Measurements from ENCODE around the gene FXYD4.
"Not testable (repeated sequence)": the region's sequence is repeated elsewhere in the genome, so short reads cannot be mapped to it uniquely, and the experiment has no call there.

The FXYD4 gene

GRCh38 chr10:43391496-43391895, 20.1 kb downstream of the FXYD4 start:
- no peak for TF ChIP-seq CTCF (IDR thresholded peaks at IDR 0.05; ENCODE audit: borderline replicate concordance, insufficient read depth, low read depth, low read length)
- H3K4me3 ChIP-seq (ENCODE audit: low read depth, low read length): no peak overlapping the region

DNA sequence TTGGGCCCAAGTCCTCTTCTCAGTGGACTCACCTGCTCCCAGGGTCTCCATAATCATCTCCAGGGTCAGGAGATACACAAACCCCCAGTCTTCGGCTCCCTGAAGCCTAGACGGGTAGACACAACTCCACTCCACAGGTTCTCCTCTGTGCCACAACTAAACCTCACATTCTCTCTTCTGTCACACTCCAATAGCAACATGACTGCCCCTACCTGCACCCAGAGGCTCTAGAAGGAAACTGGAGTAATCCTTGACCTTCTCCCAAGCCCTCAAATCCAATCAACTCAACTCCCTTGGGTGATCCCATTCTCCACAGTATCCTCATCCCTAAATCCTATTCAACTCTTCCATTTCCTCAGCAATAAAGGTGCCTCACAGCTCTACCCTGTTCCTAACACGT, 21.3 kb downstream of the FXYD4 start:
- TF ChIP-seq CTCF (IDR thresholded peaks at IDR 0.05; ENCODE audit: borderline replicate concordance, insufficient read depth, low read depth, low read length): no peak

DNA sequence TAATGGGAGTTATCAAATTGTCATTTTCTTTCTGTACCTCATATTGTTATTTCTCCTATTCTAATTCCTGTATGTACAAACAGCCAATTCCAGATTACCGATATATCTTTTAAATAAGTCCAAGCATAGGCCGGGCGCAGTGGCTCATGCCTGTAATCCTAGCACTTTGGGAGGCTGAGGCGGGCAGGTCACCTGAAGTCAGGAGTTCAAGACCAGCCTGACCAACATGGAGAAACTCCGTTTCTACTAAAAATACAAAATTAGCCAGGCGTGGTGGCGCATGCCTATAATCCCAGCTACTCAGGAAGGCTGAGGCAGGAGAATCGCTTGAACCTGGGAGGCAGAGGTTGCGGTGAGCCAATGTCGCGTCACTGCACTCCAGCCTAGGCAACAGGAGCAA, 21.8 kb downstream of the FXYD4 start:
- H3K4me3 ChIP-seq (ENCODE audit: low read depth, low read length): not testable (repeated sequence)

More for the DNA sequence above, 21.3 kb downstream of the FXYD4 start:
- H3K4me3 ChIP-seq (ENCODE audit: low read depth, low read length): no peak overlapping the region

DNA sequence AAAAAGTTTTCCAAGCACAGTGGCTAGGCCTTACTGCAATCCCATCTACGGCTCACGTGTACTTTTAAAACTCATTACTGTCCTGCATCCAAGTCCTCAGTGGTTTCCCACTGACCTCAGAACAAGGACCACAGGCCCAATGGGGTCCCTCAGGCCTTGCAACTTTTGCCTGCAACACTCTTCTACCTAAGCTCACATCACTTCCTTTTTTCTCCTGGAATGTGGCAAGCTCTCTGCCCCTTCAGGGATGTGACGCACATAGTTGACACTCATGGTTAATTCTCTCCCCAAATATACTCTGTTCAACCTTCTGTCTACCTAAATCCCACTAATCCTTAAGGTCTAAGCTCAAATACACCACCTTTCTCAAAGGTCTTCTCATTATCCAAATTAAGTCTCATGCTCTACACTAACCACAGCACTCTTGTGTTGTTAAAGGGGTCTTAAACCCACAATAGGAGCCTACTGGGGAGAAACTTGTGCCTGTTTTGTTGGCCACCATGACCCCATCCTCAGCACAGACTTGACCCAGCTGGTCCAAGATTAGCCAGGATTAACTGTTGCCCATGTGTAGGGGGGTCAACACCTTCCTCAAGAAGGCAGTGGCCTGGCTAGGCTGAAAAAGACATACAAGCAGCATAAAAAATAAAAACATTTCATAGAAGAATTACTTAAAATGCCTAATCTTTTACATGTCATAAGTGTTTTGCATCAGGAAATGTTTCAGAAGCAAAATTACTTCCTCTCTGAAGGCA, 22.3 kb downstream of the FXYD4 start:
- no peak for TF ChIP-seq CTCF (IDR thresholded peaks at IDR 0.05; ENCODE audit: borderline replicate concordance, insufficient read depth, low read depth, low read length)
- no peak overlapping the region for H3K4me3 ChIP-seq (ENCODE audit: low read depth, low read length)

DNA sequence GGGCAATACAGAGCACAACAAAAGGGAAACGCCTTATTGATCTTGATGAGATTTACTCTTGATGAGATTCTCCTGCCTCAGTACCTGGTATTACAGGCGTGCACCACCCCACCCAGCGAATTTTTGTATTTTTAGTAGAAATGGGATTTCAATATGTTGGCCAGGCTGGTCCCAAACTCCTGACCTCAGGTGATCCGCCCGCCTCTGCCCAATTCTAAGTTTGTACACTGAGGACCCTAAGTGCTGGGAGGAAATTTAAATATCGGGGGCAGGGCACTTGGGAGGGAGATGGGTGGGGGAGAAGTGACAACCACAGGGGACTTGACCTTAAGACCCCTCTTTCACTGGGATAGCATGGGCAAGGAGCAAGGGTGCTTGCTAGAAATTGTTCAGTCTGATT, 23.4 kb downstream of the FXYD4 start:
- no peak overlapping the region for H3K4me3 ChIP-seq (ENCODE audit: low read depth, low read length)
- TF ChIP-seq CTCF (IDR thresholded peaks at IDR 0.05; ENCODE audit: borderline replicate concordance, insufficient read depth, low read depth, low read length): no peak

- H3K4me3 ChIP-seq (ENCODE audit: low read depth, low read length): peak overlapping the region; percentile 84
These were observed 24.2 kb downstream of the FXYD4 start for GRCh38 chr10:43395571-43396060.

More at GRCh38 chr10:43395571-43396060, 24.2 kb downstream of the FXYD4 start:
- no peak for TF ChIP-seq CTCF (IDR thresholded peaks at IDR 0.05; ENCODE audit: borderline replicate concordance, insufficient read depth, low read depth, low read length)
